Limb (tissue), 2 donors: ENCODE results near the gene FAM184A.
"Not testable (repeated sequence)": the region's sequence is repeated elsewhere in the genome, so short reads cannot be mapped to it uniquely, and the experiment has no call there.

Experiments used
- DNase-seq, 2 donors: peaks; one replicate each; pipeline ENCODE4 v3.0.0-alpha.2; 2016; ENCODE audit errors: extremely low spot score in 2 of 2

FAM184A gene

DNA sequence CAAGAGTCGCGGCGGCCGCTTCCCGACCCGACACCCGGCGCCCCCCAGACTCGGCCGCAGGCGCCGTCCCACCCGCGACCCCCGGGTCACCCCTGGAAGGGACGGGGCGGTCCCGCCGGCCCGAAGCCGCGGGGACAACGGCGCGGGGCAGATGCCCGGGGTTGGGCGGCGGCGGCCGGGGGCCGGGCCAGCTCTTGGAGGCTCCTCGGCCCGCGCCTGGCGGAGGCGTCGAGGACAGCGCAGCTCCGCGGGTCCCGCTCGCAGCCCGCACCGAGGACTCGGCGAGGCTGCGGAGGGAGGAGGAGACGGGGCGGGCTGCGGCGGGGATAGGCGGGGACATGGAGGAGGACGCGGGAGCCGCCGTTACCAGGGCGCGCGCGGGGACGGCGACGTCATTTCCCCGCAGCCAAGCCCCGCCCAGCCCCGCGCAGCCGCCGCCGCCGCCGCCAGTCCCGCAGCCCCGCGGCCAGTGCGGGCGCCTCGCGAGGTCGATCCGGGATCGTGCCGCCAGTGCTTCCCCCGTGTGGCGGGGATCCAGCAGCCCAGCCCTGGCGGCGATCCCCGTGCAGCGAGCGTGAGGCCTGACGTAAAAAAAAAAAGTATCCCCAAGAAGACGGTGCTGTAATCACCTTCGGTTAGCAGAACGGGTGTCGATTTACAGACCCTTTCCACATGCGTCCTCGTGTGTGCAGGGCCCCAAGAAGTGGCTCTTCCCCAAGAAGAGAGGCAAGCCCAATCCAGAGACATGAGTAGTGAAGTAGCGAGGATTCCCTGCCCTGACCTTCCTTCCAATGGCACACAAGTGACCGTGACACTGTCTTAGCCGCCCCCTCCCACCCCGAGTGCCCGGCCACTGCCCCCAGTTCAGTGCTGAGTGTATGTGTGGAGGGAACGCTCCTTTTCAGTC lies at the start of gene FAM184A:
TSS of gene FAM184A (minus strand) at position 289 of the 907 bp plus-strand sequence. CDS start 365 bp downstream, outside the sequence.
- DNase-seq = peak; percentile 47 to 87

DNA sequence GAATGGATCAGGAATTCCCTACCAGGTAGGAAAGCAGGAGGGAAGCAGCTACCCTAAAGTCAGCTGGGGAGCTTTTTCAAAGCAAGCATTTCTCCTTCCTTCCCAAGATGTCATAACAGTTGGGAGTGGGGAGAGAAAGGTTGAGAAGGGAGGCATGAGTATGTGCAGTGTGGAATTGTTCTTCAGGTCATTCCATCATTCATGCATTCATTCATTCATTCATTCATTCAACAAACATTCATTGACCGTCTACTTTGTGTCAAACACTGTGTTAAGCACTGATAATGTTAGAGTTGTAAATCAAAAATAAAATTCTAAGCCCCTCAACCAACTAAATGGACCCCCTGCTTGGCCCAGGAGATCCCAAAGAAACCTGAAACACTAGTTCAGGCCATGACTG lies 49.2 kb upstream of the FAM184A start:
- no peak for DNase-seq

GRCh38 chr6:119126826-119127225 lies 48.4 kb upstream of the FAM184A start:
- DNase-seq = no peak

- DNase-seq = no peak
Measured at GRCh38 chr6:119126140-119126539, 47.7 kb upstream of the FAM184A start.

- DNase-seq = no peak
Measured at GRCh38 chr6:119125576-119125975, 47.1 kb upstream of the FAM184A start.

- no peak for DNase-seq
Measured at GRCh38 chr6:119124079-119124824, 45.8 kb upstream of the FAM184A start.

- no peak for DNase-seq
Measured at GRCh38 chr6:119122336-119122735, 43.9 kb upstream of the FAM184A start.

DNA sequence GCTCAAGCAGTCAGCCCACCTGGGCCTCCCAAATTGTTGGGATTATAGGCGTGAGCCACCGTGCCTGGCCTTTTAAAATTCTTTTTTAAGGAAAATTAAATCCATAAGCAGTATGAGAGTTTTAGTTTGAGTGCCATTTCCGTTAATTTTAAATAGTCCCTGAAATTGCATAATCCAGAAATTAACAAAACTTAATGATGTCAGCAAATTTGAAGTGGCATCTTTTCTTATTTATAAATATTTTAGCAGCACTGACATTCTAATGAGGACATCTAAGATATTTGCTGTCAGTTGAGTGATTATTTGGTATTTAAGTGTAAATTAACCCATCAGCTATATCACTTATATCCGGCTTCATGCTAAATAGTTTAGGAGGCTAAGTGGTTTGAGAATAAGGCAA lies 42.9 kb upstream of the FAM184A start:
- no peak for DNase-seq

- DNase-seq = no peak
Measured at GRCh38 chr6:119119989-119120388, 41.5 kb upstream of the FAM184A start.

- not testable (repeated sequence) for DNase-seq
Measured at GRCh38 chr6:119119062-119119461, 40.6 kb upstream of the FAM184A start.

- DNase-seq = no peak
Measured at GRCh38 chr6:119116712-119117281, 38.3 kb upstream of the FAM184A start.

DNA sequence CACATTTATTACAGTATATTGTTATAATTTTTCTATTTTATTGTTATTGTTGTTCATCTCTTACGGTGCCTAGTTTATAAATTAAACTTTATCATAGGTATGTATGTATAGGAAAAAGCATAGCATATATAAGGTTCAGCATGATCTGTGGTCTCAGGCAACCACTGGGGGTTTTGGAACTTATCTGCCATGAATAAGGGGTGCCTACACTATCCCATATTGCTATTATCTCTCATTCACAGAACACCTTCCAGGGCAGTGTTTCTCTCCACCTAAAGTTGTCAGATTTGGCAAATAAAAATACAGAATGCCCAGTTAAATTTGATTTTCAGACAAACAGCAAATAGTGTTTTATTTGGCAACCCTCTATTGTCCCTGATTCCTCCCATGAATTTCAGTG lies 35.5 kb upstream of the FAM184A start:
- DNase-seq = no peak

GRCh38 chr6:119112812-119113530 lies 34.5 kb upstream of the FAM184A start:
- DNase-seq = no peak

DNA sequence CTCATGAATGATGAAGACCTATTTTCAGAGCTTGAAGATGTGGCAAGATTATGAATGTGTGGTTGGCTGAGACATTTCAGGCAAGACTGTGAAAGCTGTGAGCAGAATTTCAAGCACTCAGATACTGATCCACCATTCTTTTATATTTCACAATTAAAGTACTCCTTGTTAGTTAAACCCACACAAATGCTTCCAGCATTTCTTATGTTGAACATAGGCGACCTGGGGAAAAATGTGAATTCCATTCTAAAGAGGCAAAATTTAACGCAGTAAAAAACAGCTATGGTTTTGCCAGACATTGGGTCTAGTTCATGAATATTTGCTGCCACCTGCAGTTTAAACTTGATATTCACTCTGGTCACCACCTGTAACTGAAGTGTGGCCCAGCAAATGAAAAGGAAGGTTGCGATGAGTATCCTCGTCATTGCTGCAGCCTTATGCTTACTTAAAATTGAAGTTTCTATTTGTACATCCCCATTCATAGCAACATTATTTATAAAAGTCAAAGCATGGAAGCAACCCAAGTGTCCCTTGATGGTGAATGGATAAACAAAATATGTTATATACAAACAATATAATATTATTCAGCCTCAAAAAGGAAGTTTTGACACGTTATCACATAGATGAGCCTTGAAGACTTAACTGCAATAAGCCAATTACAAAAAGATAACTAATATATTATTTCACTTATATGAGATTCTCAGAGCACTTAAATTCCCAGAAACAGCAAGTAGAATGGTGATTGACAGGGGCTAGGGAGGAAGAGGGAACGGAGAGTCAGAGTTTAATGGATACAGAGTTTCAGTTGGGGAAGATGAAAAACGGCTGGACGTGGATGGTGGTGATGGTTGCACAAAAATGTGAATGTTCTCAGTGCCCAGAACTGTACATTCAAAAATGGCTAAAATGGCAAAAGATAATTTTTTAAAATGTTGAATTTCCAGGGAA lies 32.4 kb upstream of the FAM184A start:
- DNase-seq = peak; percentile 48 to 81

DNA sequence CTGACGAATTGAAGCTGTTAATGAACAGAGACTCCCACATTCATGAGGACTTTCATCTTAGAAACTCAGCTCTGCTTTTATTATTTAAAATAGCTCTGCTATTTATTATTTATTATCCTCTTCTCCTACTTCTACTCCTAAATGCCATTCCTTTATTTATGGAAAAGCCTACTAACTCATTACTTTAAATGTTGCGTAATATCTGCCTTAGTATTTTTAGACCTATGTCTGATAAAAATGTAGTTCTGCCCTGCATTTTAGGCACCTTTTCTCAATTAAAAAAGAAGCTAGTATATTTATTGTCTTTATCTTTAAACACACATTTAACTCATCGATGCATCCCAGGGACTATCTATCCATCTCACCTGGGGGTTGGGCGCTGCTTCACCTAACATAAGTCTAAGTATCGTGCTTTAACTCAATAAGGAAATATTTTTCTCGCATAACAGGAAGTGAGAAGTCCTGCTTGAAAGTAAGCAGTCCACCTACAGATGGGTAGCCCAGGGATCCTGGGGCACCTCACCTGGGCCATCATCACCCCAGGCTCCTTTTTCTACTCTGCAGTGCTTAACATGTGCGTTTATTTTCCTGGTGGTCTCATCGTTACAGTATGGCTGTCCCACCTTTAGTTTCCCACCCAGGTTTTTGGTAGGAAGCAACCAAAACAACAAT lies 31.3 kb upstream of the FAM184A start:
- no peak for DNase-seq

- DNase-seq = no peak
Measured at GRCh38 chr6:119108076-119108475, 29.6 kb upstream of the FAM184A start.

DNA sequence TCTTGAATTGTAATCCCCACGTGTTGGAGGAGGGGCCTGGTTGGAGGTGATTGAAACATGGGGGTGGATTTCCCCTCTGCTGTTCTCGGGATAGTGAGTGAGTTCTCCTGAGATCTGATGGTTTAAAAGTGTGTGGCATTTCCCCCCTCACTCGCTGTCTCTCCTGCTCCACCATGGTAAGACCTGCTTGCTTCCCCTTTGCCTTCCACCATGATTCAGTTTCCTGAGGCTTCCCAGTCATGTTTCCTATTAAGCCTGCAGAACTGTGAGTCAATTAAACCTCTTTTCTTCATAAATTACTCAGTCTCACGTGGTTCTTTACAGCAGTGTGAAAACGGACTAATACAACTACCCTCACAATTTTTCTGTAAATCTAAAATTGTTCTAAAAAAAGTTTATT lies 26.8 kb upstream of the FAM184A start:
- no peak for DNase-seq

- DNase-seq = no peak
Measured at GRCh38 chr6:119102901-119103300, 24.4 kb upstream of the FAM184A start.

GRCh38 chr6:119100115-119100514 lies 21.7 kb upstream of the FAM184A start:
- DNase-seq = no peak
